ENCODE results near the gene CDH13. TPM values are rescaled to one million over a fixed set of nuclear protein-coding genes. Genes with fewer than 3 reads are reported as not detected.
A peak's percentile ranks its signal among the peaks of the same experiment; 100 is the strongest.

CDH13 gene
- total RNA-seq, 1 donor: 102 TPM

- no peak overlapping the region for H2AFZ ChIP-seq (ENCODE audit: low read length)
- no peak overlapping the region for H3K4me3 ChIP-seq (ENCODE audit: insufficient read depth, low read length)
- no peaks in the 10 kb centered on the region for H3K9me3 ChIP-seq (ENCODE audit: low read depth, low read length)
- H3K4me1 ChIP-seq (ENCODE audit: insufficient read depth, low read length): peaks cover 76% of the 10 kb centered on the region
- H3K36me3 ChIP-seq (ENCODE audit: insufficient read depth, low read length): no peaks in the 10 kb centered on the region
- peak overlapping the region; percentile 96 for H3K27ac ChIP-seq (ENCODE audit: low read depth, low read length)
- peak overlapping the region; percentile 59 for H3K4me2 ChIP-seq (ENCODE audit: insufficient read depth, low read length)
- no peaks in the 10 kb centered on the region for H4K20me1 ChIP-seq (ENCODE audit: insufficient read depth, low read length)
- no peaks in the 10 kb centered on the region for H3K27me3 ChIP-seq (ENCODE audit: insufficient read depth, low read length)
- peak; percentile 84 for DNase-seq (ENCODE audit: insufficient read length, low spot score, missing footprints)
- TF ChIP-seq, protein P1, sequence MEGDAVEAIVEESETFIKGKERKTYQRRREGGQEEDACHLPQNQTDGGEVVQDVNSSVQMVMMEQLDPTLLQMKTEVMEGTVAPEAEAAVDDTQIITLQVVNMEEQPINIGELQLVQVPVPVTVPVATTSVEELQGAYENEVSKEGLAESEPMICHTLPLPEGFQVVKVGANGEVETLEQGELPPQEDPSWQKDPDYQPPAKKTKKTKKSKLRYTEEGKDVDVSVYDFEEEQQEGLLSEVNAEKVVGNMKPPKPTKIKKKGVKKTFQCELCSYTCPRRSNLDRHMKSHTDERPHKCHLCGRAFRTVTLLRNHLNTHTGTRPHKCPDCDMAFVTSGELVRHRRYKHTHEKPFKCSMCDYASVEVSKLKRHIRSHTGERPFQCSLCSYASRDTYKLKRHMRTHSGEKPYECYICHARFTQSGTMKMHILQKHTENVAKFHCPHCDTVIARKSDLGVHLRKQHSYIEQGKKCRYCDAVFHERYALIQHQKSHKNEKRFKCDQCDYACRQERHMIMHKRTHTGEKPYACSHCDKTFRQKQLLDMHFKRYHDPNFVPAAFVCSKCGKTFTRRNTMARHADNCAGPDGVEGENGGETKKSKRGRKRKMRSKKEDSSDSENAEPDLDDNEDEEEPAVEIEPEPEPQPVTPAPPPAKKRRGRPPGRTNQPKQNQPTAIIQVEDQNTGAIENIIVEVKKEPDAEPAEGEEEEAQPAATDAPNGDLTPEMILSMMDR (IDR thresholded peaks at IDR 0.05; ENCODE audit: extremely low read depth, low read depth, low read length): no peak
- H3K79me2 ChIP-seq (ENCODE audit: insufficient read depth, low read length): peaks cover 33% of the 10 kb centered on the region
Measured at GRCh38 chr16:82655072-82655714, 28.4 kb downstream of the CDH13 start.

DNA sequence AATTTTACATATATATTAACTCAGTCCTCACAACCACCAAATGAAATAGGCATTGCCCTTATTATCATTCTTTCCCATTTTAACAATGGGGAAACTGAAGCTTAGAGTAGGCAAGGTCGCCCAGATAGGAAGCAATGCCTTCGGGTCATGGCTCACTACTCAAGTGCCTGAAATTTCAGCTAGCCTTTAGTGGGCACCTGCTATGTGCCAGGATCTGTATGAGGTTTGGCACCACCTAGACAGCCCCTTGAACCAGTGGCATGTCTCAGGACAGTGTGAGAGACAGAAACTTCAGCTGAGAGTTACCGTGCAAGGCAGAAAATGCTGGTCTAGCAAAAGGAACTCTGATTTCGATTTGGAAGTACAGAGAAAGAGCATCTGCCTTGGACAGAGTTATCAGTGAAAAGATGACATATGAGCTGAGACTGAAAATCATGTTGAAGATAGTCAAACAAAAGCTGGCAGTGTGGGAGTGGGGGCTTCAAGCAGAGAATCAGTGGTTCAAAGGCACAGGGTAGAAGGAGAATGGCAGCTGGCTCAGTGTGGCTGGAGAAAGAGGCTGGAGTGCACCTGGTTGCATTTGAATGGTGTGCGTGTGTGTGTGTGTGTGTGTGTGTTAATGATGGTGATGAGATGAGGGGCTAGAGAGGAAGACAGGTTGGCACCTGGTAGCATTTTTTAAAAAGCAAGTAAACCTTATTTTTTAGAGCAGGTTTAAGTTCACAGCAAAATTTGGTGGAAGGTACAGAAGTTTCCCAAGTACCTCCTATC is 29.1 kb downstream of the CDH13 start:
- Histone ChIP-seq H3K27me3 (ENCODE audit: insufficient read depth, low read length) (no peaks in the 10 kb centered on the region), H3K36me3 (ENCODE audit: insufficient read depth, low read length) (no peaks in the 10 kb centered on the region), H3K79me2 (ENCODE audit: insufficient read depth, low read length) (peaks cover 30% of the 10 kb centered on the region), H3K27ac (ENCODE audit: low read depth, low read length) (peak overlapping the region; percentile 96), H3K9me3 (ENCODE audit: low read depth, low read length) (no peaks in the 10 kb centered on the region), H3K4me1 (ENCODE audit: insufficient read depth, low read length) (peaks cover 80% of the 10 kb centered on the region), H3K4me3 (ENCODE audit: insufficient read depth, low read length) (no peak overlapping the region), H2AFZ (ENCODE audit: low read length) (no peak overlapping the region), H3K4me2 (ENCODE audit: insufficient read depth, low read length) (peak overlapping the region; percentile 59), H4K20me1 (ENCODE audit: insufficient read depth, low read length) (no peaks in the 10 kb centered on the region)
- no peak for DNase-seq (ENCODE audit: insufficient read length, low spot score, missing footprints)
- TF ChIP-seq, protein P1 (IDR thresholded peaks at IDR 0.05; ENCODE audit: extremely low read depth, low read depth, low read length): no peak

DNA sequence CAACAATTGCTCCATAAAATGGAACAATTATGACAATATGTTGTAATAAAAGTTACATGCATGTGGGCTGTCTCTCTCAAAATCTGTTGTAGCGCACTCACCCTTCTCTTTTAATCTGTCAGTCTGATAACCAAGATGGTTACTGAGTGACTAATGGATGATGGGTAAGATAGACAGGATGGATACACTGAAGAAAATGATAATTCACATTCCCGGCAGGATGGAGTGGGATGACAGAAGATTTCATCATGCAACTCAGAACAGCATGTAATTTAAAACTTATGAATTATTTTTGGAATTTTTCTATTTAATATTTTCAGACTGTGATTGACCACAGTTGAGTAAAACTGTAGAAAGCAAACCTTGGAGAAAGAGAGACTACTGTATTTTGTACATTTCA is 30.5 kb downstream of the CDH13 start:
- DNase-seq (ENCODE audit: insufficient read length, low spot score, missing footprints): no peak
- TF ChIP-seq, protein P1 (IDR thresholded peaks at IDR 0.05; ENCODE audit: extremely low read depth, low read depth, low read length): no peak
- Histone ChIP-seq H3K27me3 (ENCODE audit: insufficient read depth, low read length) (no peaks in the 10 kb centered on the region), H3K4me1 (ENCODE audit: insufficient read depth, low read length) (peaks cover 80% of the 10 kb centered on the region), H3K79me2 (ENCODE audit: insufficient read depth, low read length) (peaks cover 24% of the 10 kb centered on the region), H4K20me1 (ENCODE audit: insufficient read depth, low read length) (no peaks in the 10 kb centered on the region), H3K9me3 (ENCODE audit: low read depth, low read length) (no peaks in the 10 kb centered on the region), H3K4me2 (ENCODE audit: insufficient read depth, low read length) (peak overlapping the region; percentile 29), H3K27ac (ENCODE audit: low read depth, low read length) (peak overlapping the region; percentile 96), H3K36me3 (ENCODE audit: insufficient read depth, low read length) (no peaks in the 10 kb centered on the region), H2AFZ (ENCODE audit: low read length) (no peak overlapping the region), H3K4me3 (ENCODE audit: insufficient read depth, low read length) (no peak overlapping the region)

GRCh38 chr16:82657786-82658185 is 31.0 kb downstream of the CDH13 start:
- peaks cover 75% of the 10 kb centered on the region for H3K4me1 ChIP-seq (ENCODE audit: insufficient read depth, low read length)
- H3K79me2 ChIP-seq (ENCODE audit: insufficient read depth, low read length): peaks cover 28% of the 10 kb centered on the region

More at GRCh38 chr16:82657786-82658185, 31.0 kb downstream of the CDH13 start:
- no peaks in the 10 kb centered on the region for H3K36me3 ChIP-seq (ENCODE audit: insufficient read depth, low read length)
- H2AFZ ChIP-seq (ENCODE audit: low read length): no peak overlapping the region
- TF ChIP-seq, protein P1 (IDR thresholded peaks at IDR 0.05; ENCODE audit: extremely low read depth, low read depth, low read length): no peak
- peak overlapping the region; percentile 96 for H3K27ac ChIP-seq (ENCODE audit: low read depth, low read length)
- H3K27me3 ChIP-seq (ENCODE audit: insufficient read depth, low read length): no peaks in the 10 kb centered on the region
- DNase-seq (ENCODE audit: insufficient read length, low spot score, missing footprints): no peak
- no peaks in the 10 kb centered on the region for H3K9me3 ChIP-seq (ENCODE audit: low read depth, low read length)
- no peak overlapping the region for H3K4me2 ChIP-seq (ENCODE audit: insufficient read depth, low read length)
- no peaks in the 10 kb centered on the region for H4K20me1 ChIP-seq (ENCODE audit: insufficient read depth, low read length)
- no peak overlapping the region for H3K4me3 ChIP-seq (ENCODE audit: insufficient read depth, low read length)
